Measurements from ENCODE around the gene ZNF441.
"Not testable (repeated sequence)": the region's sequence is repeated elsewhere in the genome, so short reads cannot be mapped to it uniquely, and the experiment has no call there.

Gene ZNF441

DNA sequence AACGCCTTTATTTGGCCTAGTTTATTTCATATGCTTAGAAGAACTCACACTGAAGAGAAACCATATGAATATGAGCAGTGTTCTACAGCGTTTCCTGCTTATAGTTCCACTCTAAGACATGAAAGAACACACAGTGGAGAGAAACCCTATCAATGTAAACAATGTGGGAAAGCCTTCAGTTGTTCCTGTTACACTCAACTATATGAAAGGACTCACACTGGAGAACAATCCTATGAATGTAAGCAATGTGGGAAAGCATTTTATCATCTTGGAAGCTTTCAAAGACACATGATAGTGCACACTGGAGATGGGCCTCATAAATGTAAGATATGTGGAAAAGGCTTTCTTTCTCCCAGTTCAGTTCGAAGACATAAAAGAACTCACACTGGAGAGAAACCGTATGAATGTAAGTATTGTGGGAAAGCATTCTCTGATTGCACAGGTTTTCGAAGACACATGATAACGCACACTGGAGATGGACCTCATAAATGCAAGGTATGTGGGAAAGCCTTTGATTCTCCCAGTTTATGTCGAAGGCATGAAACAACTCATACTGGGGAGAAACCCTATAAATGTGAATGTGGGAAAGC, 13.7 kb downstream of the ZNF441 start:
- no peak for DNase-seq (ENCODE audit: low read depth)

DNA sequence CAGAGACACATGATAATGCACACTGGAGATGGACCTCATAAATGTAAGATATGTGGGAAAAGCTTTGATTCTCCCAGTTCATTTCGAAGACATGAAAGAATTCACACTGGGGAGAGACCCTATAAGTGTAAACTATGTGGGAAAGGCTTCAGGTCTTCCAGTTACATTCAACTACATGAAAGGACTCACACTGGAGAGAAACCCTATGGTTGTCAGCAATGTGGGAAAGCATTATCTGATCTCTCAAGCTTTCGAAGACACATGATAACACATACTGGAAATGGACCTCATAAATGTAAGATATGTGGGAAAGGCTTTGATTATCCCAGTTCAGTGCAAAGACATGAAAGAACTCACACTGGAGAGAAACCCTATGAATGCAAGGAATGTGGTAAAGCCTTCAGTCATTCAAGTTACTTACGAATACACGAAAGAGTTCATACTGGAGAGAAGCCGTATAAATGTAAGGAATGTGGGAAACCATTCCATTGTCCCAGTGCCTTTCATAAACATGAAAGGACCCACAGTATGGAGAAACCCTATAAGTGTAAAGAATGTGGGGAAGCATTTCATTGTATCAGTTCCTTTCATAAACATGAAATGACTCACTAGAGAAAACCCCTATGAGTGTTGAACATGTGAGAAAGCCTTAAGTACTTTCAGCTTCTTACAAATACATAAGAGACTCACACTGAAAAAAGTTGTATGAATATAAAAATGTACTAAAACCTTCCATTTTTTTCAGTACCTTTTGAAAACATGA, 14.7 kb downstream of the ZNF441 start:
- no peak for DNase-seq (ENCODE audit: low read depth)

DNA sequence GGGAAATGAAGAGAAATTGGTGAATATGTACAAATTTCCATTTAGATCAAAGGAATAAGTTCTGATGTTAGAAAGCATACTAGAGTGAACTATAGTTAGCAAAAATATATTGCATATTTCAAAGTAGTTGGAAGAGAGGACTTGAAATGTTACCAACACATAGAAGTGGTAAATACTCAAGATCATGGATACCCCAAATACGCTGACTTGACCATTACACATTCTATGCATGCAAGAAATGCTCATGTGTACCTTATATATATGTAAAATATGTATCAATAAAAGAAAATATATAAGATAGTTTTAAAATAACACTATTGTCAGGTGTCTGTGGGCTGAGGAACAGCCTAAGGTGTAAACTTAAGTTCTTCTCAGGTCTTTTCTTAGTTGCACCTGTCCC, 17.0 kb downstream of the ZNF441 start:
- no peak for DNase-seq (ENCODE audit: low read depth)

DNA sequence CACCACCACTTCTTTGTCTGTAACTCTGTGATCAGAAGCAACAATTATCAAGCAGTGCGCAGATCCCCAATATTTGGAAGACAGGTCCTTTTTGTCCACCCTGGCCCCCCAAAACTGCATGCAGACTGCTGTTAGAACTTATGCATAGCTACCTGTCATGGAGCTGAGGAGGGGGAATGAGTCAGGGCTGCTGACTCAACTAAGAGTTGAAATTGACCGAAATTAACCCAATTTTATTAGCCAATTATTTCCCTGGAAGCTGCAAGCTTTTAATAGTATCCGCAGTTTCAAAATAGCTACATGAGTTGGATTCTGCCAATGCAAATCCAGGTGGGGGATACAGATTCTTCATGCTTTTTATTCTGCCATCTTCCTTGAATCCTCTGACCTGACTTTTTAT, 17.6 kb downstream of the ZNF441 start:
- no peak for DNase-seq (ENCODE audit: low read depth)

DNA sequence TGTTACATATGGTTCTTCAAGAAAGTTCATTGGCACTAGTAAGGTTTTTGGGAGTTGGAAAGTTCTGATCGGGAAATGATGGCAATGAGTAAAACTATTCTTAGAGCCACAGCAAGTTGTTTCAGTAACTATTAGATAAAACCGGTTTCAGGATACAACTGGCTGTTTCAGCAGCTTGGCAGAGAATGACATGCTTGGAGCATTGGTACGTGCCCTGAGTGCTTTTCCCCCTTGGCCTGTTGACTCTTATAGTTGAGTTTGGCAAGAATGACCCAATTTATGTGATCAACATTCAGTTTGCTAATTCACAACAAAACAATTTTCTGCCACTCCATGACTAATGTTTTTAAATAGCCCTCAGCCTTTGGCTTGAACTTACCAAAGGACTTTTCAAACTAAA, 20.7 kb downstream of the ZNF441 start:
- DNase-seq (ENCODE audit: low read depth): no peak

DNA sequence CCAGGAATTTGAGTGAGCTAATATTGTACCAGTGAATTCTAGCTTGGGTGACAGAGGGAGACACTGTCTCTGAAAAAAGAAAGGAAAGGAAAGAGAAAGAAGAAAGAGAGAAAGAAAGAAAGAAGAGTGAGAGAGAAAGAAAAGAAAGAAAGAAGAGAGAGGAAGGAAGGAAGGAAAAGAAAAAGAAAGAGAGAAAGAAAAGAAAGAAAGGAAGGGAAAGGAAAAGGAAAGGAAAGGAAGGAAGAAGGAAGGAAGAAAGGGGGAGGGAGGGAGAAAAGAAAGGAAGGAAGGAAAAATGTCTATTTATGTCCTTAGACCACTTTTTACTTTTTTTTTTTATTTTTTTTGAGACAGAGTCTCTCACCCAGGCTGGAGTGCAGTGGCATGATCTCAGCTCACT, 26.1 kb downstream of the ZNF441 start:
- DNase-seq (ENCODE audit: low read depth): no peak

DNA sequence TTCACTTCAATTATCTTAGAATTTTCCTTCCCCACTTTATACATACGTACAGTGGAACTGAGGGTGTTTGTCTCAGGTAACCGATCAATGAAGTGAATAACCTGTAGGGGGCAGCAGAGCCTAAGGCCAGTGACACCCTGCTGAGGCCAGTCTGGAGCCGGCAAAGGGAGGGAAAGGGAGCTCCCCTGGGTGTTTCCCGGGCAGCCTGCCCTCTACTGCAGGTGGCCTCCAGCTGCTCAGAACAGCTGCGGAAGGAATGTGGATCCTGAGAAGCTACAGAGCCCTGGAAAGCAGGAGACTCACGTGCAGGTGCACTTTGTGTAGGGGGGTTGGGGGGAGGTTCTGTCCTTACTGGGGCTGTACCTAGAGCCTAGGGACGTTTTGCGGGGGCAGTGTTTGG, 30.7 kb downstream of the ZNF441 start:
- DNase-seq (ENCODE audit: low read depth): peak; percentile 72

DNA sequence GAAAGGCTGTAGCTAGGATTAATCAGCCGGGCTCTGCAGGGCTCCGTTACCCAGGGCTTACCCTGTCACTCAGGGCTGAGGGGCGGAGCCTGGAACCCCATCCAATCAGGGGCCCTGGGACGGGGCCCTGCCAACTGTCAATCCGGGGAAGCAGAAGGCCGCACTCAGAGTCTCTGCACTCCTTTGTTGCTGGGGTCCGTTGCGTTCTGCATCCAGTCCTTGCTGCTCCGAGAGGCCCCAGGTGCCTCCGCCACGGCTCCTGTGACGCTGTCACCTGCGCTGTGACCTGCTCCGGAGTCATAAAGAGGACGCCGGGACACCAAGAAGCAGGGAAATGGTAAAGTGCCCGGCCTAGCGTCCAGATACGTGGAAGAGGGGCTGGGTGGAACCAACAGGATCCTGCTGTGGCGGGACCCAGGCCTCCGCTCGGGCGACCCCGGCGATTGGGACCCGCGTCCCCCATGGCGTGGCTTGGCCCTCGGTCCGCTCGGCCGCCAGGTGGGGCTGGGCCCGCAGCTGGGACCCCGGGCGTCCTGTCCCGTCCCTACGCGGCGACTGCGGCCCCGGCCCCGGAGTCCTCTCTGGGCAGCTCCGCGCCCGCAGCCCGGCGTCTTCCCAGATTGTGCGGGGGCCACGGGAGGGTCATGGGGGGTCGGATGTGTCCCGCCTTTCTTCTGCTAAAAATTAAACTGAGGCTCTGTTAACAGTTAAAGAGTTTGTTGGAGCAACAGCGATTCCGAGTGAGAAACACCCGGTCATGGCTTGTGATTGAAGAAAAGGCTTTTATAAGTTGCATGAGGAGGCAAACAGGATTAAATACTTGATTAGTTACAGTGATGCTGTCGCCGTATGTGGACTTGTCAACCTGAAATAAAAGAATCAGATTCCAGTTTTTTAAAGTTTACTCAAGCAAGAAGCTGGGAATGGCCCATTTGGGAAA, 31.9 kb downstream of the ZNF441 start, which contains the start of gene ZNF491:
ZNF491 (plus strand) TSS at position 133 of the 940 bp plus-strand sequence. CDS start 7,431 bp downstream, outside the sequence.
- peak; percentile 84 for DNase-seq (ENCODE audit: low read depth)

DNA sequence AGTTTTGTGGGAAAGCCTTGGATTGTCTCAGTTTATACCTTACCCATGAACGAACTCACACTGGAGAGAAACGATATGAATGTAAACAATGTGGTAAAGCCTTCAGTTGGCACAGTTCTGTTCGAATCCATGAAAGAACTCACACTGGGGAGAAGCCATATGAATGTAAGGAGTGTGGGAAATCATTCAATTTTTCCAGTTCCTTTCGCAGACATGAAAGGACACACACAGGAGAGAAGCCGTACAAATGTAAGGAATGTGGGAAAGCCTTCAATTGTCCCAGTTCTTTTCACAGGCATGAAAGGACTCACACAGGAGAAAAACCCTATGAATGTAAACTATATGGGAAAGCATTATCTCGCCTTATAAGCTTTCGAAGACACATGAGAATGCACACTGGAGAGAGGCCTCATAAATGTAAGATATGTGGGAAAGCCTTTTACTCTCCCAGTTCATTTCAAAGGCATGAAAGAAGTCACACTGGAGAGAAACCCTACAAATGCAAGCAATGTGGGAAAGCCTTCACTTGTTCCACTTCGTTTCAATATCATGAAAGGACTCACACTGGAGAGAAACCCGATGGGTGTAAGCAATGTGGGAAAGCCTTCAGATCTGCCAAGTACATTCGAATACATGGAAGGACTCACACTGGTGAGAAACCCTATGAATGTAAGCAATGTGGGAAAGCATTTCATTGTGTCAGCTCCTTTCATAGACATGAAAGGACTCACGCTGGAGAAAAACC, 39.7 kb downstream of the ZNF441 start:
- no peak for DNase-seq (ENCODE audit: low read depth)

DNA sequence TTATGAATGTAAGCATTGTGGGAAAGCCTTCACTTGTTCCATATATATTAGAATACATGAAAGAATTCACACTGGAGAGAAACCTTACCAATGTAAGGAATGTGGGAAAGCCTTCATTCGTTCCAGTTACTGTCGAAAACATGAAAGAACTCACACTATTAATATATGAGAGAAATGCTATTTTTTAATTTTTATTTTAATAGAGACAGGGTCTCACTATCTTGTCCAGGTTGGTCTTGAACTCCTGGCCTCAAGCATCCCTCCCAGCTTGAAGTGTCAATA, 40.2 kb downstream of the ZNF441 start:
- DNase-seq (ENCODE audit: low read depth): no peak

DNA sequence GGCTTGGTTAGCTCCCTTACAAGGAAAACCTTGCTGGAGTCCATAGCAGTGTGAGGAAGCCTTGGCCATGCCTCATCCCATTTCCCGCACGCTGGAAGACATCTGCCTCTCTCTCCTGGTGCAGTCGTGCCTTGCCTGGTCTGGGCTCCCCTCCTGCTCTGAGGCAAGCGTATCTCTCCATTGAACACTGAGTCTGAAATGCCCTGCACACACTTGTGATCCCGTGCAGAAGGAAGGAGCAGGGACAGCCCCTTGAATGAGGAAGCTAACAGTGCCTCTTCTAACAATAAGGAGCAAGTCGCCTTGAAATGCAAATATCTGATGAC, 46.9 kb downstream of the ZNF441 start:
- no peak for DNase-seq (ENCODE audit: low read depth)

DNA sequence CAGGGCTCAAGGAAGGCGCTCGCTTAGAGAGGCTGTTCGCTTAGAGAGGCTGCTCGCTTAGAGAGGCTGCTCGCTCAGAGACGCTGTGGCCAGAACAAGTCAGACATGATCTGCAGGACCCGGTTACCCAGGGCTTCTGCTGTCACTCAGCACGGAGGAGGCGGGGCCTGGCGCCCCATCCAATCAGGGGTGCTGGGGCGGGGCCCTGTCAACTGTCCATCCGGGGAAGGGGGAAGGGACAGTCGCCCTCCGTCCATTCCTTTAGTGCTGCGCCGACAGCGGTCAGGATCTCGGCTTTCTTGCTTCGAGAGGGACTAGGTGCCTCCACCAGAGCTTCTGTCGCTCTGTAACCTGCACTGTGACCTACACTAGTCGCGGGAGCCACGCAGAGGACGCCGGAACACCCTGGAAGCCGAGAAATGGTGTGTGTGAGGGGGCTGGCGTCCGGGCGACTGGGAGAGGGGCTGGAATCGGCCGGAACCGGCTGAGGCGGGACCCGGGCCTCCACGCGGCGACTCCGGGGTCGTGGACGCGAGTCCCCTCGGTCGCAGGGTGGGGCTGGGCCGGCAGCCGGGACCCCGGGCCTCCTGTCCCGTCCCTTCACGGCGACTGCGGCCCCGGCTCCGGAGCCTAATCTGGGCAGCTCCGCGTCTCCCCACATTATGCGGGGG, 47.4 kb downstream of the ZNF441 start, which contains the start of gene ZNF440:
ZNF440 (plus strand) TSS at position 245 of the 671 bp plus-strand sequence; CDS start at position 420, 175 bp downstream.
- DNase-seq (ENCODE audit: low read depth): peak; percentile 85

DNA sequence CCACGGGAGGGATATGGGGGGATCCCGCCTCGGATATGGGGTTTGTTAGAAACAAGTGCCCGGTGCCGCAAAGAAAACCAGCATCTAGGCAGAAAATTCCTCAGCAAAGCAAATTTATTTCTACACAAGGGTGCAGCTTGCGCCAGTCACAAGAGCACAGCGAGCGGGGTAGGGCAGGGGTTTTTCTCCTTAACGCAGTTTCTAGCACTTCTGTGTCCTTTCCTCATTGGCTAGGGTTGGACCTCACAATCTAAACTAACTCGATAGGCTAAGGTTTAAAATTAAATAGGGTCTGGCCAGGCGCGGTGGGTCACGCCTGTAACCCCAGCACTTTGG, 47.9 kb downstream of the ZNF441 start:
- no peak for DNase-seq (ENCODE audit: low read depth)

DNA sequence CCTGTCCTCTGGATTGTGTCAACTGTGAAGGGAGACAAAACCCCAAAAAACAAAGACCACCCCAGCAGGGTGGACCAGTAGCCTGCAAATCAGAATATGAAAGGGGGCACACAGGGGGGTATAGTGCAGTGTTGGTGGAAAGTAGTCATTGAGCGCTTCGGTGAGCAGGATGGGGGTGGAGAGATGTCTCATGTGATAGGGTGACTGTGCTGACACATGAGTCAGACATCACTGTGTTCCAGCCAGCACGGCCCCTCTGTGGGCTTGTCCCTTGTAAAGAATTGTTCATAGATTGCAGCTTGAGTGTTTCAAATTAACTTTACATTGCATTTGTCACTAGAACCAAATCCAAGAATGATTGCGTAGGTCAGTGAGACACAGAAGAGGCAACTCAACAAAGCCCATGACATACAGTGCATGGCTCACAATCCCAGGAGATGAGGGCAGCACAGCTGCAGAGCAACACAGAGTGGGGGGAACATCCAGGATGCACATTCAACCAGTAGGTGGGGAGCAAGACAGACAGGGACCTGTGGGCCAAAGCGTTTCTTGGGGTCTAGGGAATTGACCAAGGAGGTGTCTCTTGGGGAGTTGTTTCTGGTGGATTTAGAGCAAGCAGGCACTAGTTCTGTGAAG, 54.8 kb downstream of the ZNF441 start:
- DNase-seq (ENCODE audit: low read depth): no peak

DNA sequence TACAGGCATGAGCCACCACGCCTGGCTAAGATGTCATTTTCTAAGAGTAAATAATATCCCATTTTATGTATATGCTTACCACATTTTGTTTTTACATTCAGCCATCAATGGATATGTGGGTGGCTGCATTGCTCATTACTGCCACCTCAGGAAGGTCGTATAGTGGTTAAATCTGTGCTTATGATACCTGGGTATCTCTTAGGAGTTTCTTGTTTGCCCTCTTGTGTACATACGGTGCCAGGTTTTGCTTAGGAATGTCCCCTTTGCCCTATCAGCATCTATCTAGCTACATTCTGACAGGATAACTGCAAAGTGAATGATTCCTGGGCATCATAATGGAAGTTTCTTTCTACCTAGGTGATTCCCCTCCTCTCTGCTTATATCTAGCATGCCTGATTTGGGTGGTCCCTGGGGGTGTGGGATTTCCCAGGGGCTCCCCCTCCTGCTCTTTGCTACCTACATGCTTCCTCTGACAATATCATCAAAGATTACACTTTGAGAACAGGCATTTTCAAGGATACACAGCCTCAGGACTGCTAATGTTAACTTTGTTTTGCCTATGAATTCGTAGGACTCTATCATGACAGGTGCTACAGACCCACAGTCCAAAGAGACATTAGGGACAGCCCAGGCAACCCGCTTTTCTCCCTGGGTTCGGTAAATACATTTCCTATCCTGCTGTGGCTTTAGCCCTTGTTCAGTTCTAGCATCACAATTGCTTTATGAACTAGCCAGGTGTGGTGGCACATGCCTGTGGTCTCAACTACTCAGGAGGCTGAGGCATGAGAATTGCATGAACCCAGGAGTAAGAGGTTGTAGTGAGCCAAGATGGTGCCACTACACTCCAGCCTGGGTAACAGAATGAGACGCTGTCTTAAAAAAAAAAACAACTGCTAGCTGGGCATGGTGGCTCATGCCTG, 62.4 kb downstream of the ZNF441 start:
- DNase-seq (ENCODE audit: low read depth): not testable (repeated sequence)

DNA sequence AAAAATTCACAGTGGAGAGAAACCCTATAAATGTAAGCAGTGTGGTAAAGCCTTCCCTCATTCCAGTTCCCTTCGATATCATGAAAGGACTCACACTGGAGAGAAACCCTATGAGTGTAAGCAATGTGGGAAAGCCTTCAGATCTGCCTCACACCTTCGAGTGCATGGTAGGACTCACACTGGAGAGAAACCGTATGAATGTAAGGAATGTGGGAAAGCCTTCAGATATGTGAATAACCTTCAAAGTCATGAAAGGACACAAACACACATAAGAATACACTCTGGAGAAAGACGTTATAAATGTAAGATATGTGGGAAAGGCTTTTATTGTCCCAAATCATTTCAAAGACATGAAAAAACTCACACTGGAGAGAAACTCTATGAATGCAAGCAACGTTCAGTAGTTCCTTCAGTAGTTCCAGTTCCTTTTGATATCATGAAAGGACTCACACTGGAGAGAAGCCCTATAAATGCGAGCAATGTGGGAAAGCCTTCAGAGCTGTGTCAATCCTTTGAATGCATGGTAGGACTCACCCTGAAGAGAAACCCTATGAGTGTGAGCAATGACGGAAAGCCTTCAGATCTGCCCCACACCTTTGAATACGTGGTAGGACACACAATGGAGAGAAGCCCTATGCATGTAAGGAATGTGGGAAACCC, 65.6 kb downstream of the ZNF441 start:
- DNase-seq (ENCODE audit: low read depth): no peak

DNA sequence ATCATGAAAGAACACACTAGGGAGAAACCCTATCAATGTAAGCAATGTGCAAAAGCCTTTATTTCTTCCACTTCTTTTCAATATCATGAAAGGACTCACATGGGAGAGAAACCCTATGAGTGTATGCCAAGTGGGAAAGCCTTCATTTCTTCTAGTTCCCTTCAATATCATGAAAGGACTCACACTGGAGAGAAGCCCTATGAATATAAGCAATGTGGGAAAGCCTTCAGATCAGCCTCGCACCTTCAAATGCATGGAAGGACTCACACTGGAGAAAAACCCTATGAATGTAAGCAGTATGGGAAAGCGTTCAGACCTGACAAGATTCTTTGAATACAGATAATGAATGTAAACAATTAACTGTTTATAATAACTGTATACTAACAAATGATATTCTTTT, 66.7 kb downstream of the ZNF441 start:
- no peak for DNase-seq (ENCODE audit: low read depth)

All from activated T-cell treated with anti-CD3 and anti-CD28 coated beads for 24 hours (primary cell).